ENCODE data around the gene GFRA4. TPM values are rescaled to one million over a fixed set of nuclear protein-coding genes. Genes with fewer than 3 reads are reported as not detected.
A peak's percentile ranks its signal among the peaks of the same experiment; 100 is the strongest.

The GFRA4 gene
- total RNA-seq, 2 donors from 2014 or later = not detected

DNA sequence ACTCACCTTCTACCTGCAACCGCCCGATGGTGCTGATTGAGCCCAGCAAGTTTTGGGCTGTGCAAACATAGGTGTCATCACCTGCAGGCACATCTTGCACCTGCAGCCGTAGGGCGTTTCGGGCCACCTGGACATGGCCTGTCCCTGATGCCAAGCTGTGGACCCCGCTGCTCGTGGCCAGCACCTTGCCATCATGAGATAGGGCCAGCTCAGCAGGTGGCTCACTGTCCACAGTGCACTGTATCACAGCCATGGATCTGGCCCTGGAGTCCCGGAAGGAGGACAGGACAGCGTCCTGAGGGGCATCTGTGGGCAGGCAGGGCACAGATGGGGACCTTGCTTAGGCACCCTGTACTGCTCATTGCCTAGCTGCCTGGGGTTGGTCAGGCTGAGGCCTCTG lies 28.7 kb upstream of the GFRA4 start:
- Histone ChIP-seq H3K27me3 (no peaks in the 10 kb centered on the region), H3K9me3 (no peaks in the 10 kb centered on the region), H3K4me3 (no peak overlapping the region), H3K9ac (ENCODE audit: low read depth in 2 of 2, low read length in 2 of 2) (no peak overlapping the region), H3K4me1 (no peaks in the 10 kb centered on the region), H3K27ac (no peak overlapping the region), H3K36me3 (no peaks in the 10 kb centered on the region)
- intact Hi-C loops (cut with DNase I) = no loop called here
- no peak for TF ChIP-seq CTCF (IDR thresholded peaks at IDR 0.05)
- DNase-seq = no peak

DNA sequence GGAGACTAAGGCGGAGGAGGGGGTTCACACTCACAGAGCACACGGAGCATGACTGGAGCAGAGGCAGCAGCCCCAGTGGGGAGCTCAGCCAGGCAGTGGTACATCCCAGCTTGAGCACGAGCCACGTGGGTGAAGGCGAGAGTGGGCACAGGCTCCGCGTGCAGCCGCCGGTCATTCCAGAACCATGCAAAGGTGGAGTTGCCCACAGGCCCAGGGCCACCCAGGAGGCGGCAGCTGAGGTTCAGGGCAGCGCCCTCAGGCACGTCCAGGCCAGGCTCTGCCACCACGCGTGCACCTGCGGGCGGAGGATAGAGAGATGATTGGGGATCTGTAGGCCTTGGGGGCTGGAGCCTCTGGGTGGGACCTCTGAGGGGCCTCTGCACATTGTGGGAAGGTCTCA lies 28.1 kb upstream of the GFRA4 start:
- no peak for TF ChIP-seq CTCF (IDR thresholded peaks at IDR 0.05)
- H3K4me3 ChIP-seq = no peak overlapping the region
- no peaks in the 10 kb centered on the region for H3K9me3 ChIP-seq
- DNase-seq = no peak
- H3K9ac ChIP-seq (ENCODE audit: low read depth in 2 of 2, low read length in 2 of 2) = no peak overlapping the region
- H3K36me3 ChIP-seq = no peaks in the 10 kb centered on the region
- no peak overlapping the region for H3K27ac ChIP-seq
- H3K4me1 ChIP-seq = no peaks in the 10 kb centered on the region
- intact Hi-C loops (cut with DNase I) = no loop called here
- no peaks in the 10 kb centered on the region for H3K27me3 ChIP-seq

DNA sequence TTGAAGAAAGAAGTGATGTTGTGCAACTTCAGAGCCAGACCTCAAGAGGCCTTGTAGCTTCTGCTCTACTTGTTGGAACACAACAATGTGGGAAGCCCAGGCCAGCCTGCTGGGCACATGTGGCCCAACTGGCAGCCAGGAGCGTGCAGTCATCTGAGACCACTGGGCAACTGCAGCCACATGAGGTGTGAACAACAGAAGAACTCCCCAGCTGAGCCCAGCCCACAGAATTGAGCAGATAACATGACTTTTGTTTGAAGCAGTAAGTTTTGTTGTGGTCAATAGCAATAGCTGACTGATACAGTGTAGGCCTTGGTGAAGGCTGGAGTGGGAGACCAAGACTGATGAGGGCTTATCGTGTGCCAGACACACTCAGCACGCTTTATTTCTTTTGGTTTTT lies 27.2 kb upstream of the GFRA4 start:
- intact Hi-C loops (cut with DNase I) = no loop called here
- no peaks in the 10 kb centered on the region for H3K36me3 ChIP-seq
- H3K27ac ChIP-seq = no peak overlapping the region
- no peak for TF ChIP-seq CTCF (IDR thresholded peaks at IDR 0.05)
- H3K4me1 ChIP-seq = no peaks in the 10 kb centered on the region
- no peak for DNase-seq
- H3K4me3 ChIP-seq = no peak overlapping the region
- H3K27me3 ChIP-seq = no peaks in the 10 kb centered on the region
- no peak overlapping the region for H3K9ac ChIP-seq (ENCODE audit: low read depth in 2 of 2, low read length in 2 of 2)
- H3K9me3 ChIP-seq = no peaks in the 10 kb centered on the region

DNA sequence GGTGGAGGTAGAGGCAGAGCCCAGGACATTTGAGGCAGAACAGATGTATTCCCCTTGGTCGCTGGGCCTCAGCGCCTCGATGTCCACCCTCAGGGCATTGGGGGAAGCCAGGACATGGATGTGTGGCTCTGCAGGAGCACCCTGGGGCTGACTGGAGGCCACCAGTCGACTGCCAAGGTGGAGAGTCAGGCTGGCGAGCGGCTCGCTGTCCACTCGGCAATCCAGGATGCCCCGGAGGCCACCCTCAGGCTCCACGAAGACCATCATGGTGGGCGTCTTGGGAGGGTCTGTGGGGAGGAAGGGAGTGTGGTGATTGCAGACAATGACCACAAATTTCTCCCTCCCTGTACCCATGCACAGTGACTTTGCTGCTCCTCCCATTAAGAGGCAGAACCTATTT lies 26.8 kb upstream of the GFRA4 start:
- no peak for DNase-seq
- intact Hi-C loops (cut with DNase I) = loop anchor here (10.0 kb wide), 1 partner anchor 395 kb away; no protein-coding TSS in a partner anchor
- TF ChIP-seq CTCF (IDR thresholded peaks at IDR 0.05) = no peak

GRCh38 chr20:3687655-3688054 lies 24.5 kb upstream of the GFRA4 start:
- no peaks in the 10 kb centered on the region for H3K27me3 ChIP-seq
- DNase-seq = no peak
- peak overlapping the region; percentile 44 for H3K27ac ChIP-seq
- H3K36me3 ChIP-seq = no peaks in the 10 kb centered on the region
- intact Hi-C loops (cut with DNase I) = loop anchor here (10.0 kb wide), 1 partner anchor 397 kb away; no protein-coding TSS in a partner anchor
- no peaks in the 10 kb centered on the region for H3K9me3 ChIP-seq
- H3K4me1 ChIP-seq = no peaks in the 10 kb centered on the region
- H3K9ac ChIP-seq (ENCODE audit: low read depth in 2 of 2, low read length in 2 of 2) = no peak overlapping the region
- TF ChIP-seq CTCF (IDR thresholded peaks at IDR 0.05) = no peak
- no peak overlapping the region for H3K4me3 ChIP-seq

More for the DNA sequence above, 26.8 kb upstream of the GFRA4 start:
- no peaks in the 10 kb centered on the region for H3K9me3 ChIP-seq
- H3K27ac ChIP-seq = no peak overlapping the region
- H3K4me3 ChIP-seq = no peak overlapping the region
- no peak overlapping the region for H3K9ac ChIP-seq (ENCODE audit: low read depth in 2 of 2, low read length in 2 of 2)
- H3K36me3 ChIP-seq = no peaks in the 10 kb centered on the region
- H3K4me1 ChIP-seq = no peaks in the 10 kb centered on the region
- H3K27me3 ChIP-seq = no peaks in the 10 kb centered on the region
